Ishikawa (cell line): ENCODE data around the gene BTBD1.

Source experiments
- CEBPB ChIP-seq: IDR thresholded peaks from 2 replicates; pipeline ENCODE4 v1.6.1; 2012
- CREB1 ChIP-seq: IDR thresholded peaks from 2 replicates; pipeline ENCODE4 v1.6.1; 2012; ENCODE audit warnings: low read depth
- EGR1 ChIP-seq: IDR thresholded peaks from 2 replicates; pipeline ENCODE4 v1.6.1; 2012
- EP300 ChIP-seq: IDR thresholded peaks from 2 replicates; pipeline ENCODE4 v1.6.1; 2012; ENCODE audit warnings: borderline replicate concordance
- FOXM1 ChIP-seq: IDR thresholded peaks from 2 replicates; pipeline ENCODE4 v1.6.1; 2012; ENCODE audit warnings: low read depth, borderline replicate concordance
- RAD21 ChIP-seq: IDR thresholded peaks from 2 replicates; pipeline ENCODE4 v1.6.1; 2012; ENCODE audit warnings: low read depth
- TAF1 ChIP-seq: IDR thresholded peaks from 2 replicates; pipeline ENCODE4 v1.6.1; 2012; ENCODE audit warnings: low read depth, mild to moderate bottlenecking
- TCF12 ChIP-seq: IDR thresholded peaks from 2 replicates; pipeline ENCODE4 v1.6.1; 2012; ENCODE audit warnings: low read depth
- YY1 ChIP-seq: IDR thresholded peaks from 2 replicates; pipeline ENCODE4 v1.6.1; 2012; ENCODE audit warnings: low read depth
- ZBTB7A ChIP-seq: IDR thresholded peaks from 2 replicates; pipeline ENCODE4 v1.6.1; 2012; ENCODE audit warnings: low read depth
- TF ChIP-seq, protein P1 (sequence below): IDR thresholded peaks from 2 replicates; pipeline ENCODE4 v1.6.1; 2012; ENCODE audit warnings: low read depth, mild to moderate bottlenecking
- TF ChIP-seq, protein P2 (sequence below): IDR thresholded peaks from 2 replicates; pipeline ENCODE4 v1.6.1; 2012
- TF ChIP-seq, protein P3 (sequence below): IDR thresholded peaks from 2 replicates; pipeline ENCODE4 v1.6.1; 2012

DNA sequence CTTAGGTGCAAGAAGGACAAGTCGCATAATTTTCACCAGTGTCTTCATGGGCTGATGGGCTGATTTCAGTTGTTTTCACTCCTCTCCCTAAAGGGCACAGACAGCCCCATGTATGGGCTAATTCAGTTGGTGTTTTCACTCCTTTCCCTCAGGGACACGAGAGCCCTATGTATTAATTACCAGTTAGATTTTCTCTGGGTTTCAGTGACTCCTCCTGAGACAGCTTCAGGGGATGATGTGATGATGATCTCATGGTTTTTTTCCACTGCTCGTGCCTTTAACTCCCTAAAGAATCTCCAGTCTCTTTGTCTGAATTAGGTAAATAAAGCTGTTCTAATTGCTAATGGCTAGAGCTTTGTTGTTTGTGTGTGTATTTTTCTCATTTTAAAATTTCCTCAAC, 71.1 kb downstream of the BTBD1 start:
- TF ChIP-seq RAD21 (no peak), YY1 (no peak), TAF1 (no peak), ZBTB7A (no peak), EP300 (no peak), CREB1 (no peak), CEBPB (no peak), TCF12 (no peak), EGR1 (no peak), FOXM1 (no peak)
- TF ChIP-seq, protein P1, sequence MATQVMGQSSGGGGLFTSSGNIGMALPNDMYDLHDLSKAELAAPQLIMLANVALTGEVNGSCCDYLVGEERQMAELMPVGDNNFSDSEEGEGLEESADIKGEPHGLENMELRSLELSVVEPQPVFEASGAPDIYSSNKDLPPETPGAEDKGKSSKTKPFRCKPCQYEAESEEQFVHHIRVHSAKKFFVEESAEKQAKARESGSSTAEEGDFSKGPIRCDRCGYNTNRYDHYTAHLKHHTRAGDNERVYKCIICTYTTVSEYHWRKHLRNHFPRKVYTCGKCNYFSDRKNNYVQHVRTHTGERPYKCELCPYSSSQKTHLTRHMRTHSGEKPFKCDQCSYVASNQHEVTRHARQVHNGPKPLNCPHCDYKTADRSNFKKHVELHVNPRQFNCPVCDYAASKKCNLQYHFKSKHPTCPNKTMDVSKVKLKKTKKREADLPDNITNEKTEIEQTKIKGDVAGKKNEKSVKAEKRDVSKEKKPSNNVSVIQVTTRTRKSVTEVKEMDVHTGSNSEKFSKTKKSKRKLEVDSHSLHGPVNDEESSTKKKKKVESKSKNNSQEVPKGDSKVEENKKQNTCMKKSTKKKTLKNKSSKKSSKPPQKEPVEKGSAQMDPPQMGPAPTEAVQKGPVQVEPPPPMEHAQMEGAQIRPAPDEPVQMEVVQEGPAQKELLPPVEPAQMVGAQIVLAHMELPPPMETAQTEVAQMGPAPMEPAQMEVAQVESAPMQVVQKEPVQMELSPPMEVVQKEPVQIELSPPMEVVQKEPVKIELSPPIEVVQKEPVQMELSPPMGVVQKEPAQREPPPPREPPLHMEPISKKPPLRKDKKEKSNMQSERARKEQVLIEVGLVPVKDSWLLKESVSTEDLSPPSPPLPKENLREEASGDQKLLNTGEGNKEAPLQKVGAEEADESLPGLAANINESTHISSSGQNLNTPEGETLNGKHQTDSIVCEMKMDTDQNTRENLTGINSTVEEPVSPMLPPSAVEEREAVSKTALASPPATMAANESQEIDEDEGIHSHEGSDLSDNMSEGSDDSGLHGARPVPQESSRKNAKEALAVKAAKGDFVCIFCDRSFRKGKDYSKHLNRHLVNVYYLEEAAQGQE = no peak
- TF ChIP-seq, protein P2, sequence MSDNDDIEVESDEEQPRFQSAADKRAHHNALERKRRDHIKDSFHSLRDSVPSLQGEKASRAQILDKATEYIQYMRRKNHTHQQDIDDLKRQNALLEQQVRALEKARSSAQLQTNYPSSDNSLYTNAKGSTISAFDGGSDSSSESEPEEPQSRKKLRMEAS = no peak
- TF ChIP-seq, protein P3, sequence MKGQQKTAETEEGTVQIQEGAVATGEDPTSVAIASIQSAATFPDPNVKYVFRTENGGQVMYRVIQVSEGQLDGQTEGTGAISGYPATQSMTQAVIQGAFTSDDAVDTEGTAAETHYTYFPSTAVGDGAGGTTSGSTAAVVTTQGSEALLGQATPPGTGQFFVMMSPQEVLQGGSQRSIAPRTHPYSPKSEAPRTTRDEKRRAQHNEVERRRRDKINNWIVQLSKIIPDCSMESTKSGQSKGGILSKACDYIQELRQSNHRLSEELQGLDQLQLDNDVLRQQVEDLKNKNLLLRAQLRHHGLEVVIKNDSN = no peak
